ENCODE measurements around the gene CAST. TPM values are rescaled to one million over a fixed set of nuclear protein-coding genes. Genes with fewer than 3 reads are reported as not detected.

The CAST gene
- total RNA-seq, 2 experiments from 2014 or later = 124 to 131 TPM

DNA sequence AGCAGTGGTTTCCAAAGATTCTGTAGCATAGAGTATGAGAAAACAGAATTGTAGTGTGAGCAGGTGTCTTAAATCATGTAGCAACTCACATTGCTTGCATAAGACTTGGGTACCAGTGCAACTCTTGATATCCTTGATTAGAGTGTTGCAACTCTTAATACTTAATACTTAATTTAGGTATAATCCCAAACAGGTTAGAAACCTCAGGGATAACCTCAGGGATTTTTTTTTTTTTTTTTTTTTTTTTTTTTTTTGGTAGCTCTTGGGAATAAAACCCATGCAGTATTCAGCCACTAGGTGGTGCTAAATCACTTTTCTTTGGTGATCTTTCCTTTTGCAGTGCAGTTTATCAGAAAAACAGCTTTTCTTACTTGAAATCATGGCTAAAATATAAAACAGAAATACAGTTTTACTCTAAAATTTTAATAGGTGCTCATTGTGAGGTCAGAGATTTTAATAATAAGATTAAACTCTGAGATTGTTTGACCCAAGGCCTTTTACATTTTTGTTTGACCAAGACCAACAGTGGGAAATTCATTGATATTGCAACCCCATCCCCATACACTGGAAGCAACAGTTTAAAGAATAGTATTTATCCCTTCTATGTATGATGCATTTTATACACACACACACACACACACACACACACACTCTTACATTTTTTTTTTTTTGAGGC is 90.3 kb downstream of the CAST start:
- Mint-ChIP-seq H3K4me3 (no peak overlapping the region), H3K27me3 (no peaks in the 10 kb centered on the region), H3K27ac (no peak overlapping the region), H3K9me3 (no peaks in the 10 kb centered on the region), H3K36me3 (ENCODE audit: low read depth) (peaks cover 29% of the 10 kb centered on the region), H3K4me1 (ENCODE audit: low read depth) (peaks cover 13% of the 10 kb centered on the region)
- peak; percentile 88 for TF ChIP-seq CTCF (IDR thresholded peaks at IDR 0.05)
- ChIA-PET POLR2A (interaction anchor here (0.5 to 1.3 kb wide), 6 partner anchors 9 to 279 kb away, joined by 3 read pairs; partner anchors contain the start of genes CAST and ERAP2), CTCF (interaction anchor here (0.5 to 4.6 kb wide), 54 partner anchors 10 to 428 kb away, joined by 3 to 52 read pairs (median 4); partner anchors contain the start of genes ERAP1, ERAP2 and LIX1)
- DNase-seq = peak; percentile 44
- no peak for ATAC-seq
- intact Hi-C loops (cut with micrococcal nuclease) = loop anchor here (2.0 kb wide), 1 partner anchor 410 kb away; no protein-coding TSS in a partner anchor

DNA sequence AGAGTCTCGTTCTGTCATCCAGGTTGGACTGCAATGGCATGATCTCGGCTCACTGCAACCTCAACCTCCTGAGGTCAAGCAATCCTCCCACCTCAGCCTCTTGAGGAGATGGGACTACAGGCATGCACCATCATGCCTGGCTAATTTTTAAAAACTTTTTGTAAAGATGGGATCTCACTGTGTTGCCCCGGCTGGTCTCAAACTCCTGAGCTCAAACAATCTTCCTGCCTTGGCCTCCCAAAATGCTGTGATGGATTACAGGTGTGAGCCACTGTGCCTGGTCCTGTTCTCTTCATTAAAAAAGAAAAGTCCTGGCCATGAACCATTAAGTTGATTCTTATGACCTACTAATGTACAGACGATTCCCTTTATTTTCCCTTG is 90.8 kb downstream of the CAST start:
- CTCF ChIA-PET = interaction anchor here (0.7 to 4.6 kb wide), 42 partner anchors 10 to 427 kb away, joined by 3 to 52 read pairs (median 4); partner anchors contain the start of genes ERAP2 and LIX1
- Mint-ChIP-seq H3K9me3 (no peaks in the 10 kb centered on the region), H3K36me3 (ENCODE audit: low read depth) (peaks cover 33% of the 10 kb centered on the region), H3K27ac (peak overlapping the region; percentile 21), H3K4me1 (ENCODE audit: low read depth) (peaks cover 13% of the 10 kb centered on the region), H3K27me3 (no peaks in the 10 kb centered on the region), H3K4me3 (no peak overlapping the region)
- TF ChIP-seq CTCF (IDR thresholded peaks at IDR 0.05) = no peak
- intact Hi-C loops (cut with micrococcal nuclease) = loop anchor here (2.0 kb wide), 1 partner anchor 410 kb away; no protein-coding TSS in a partner anchor
- POLR2A ChIA-PET = interaction anchor here (1.0 to 1.3 kb wide), 3 partner anchors 10 to 123 kb away, joined by 3 read pairs; partner anchors contain the start of genes CAST and ERAP2
- ATAC-seq = no peak
- no peak for DNase-seq

DNA sequence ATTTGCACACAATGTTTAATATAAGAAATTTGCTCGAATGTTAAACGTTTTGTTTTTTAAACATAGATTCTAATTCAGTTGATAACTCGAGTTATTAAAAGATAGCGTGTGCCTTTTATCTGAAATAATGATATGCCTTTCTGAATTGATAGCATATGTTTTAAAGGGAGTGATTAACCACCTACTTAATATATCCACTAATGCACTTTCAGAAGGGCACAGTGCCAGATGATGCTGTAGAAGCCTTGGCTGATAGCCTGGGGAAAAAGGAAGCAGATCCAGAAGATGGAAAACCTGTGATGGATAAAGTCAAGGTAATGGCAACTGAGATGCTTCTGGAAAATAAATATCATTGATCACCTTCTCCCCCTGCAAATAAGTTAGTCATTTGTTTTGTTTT is 91.7 kb downstream of the CAST start:
- DNase-seq (no peak), ATAC-seq (no peak)
- TF ChIP-seq CTCF (IDR thresholded peaks at IDR 0.05) = no peak
- H3K9me3 Mint-ChIP-seq = no peaks in the 10 kb centered on the region
- peaks cover 13% of the 10 kb centered on the region for H3K4me1 Mint-ChIP-seq (ENCODE audit: low read depth)
- H3K27ac Mint-ChIP-seq = no peak overlapping the region
- ChIA-PET CTCF (interaction anchor here (0.9 to 1.7 kb wide), 2 partner anchors 11 to 408 kb away, joined by 4 to 9 read pairs; no protein-coding TSS in a partner anchor), POLR2A (no interaction called here)
- intact Hi-C loops (cut with micrococcal nuclease) = loop anchor here (2.0 kb wide), 1 partner anchor 409 kb away; no protein-coding TSS in a partner anchor
- H3K27me3 Mint-ChIP-seq = no peaks in the 10 kb centered on the region
- H3K36me3 Mint-ChIP-seq (ENCODE audit: low read depth) = peaks cover 34% of the 10 kb centered on the region
- H3K4me3 Mint-ChIP-seq = no peak overlapping the region

DNA sequence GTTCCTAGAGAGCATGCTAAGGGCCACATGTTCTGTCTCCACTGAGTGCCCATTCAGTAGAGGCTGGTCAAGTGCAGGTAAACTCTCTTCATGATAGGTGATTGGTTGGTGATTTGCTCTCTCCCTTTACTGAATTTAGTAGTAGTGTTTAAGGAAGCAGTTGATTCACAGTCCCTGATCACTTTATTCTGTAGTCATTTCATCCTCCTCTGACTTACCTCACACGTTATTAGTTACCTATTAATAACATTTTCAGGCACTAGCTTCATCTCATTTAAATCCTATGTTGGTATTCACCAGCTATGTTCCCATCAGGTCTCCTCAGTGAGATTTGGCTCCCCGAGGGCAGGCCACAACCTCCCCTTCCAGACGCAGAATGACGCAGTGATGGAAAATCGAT is 93.7 kb downstream of the CAST start:
- Mint-ChIP-seq H3K9me3 (no peaks in the 10 kb centered on the region), H3K4me1 (ENCODE audit: low read depth) (peaks cover 9% of the 10 kb centered on the region), H3K27me3 (no peaks in the 10 kb centered on the region), H3K27ac (peak overlapping the region; percentile 28), H3K36me3 (ENCODE audit: low read depth) (peaks cover 32% of the 10 kb centered on the region), H3K4me3 (no peak overlapping the region)
- ATAC-seq = no peak
- CTCF ChIA-PET = interaction anchor here (2.1 kb wide), 1 partner anchor 406 kb away, joined by 8 read pairs; no protein-coding TSS in a partner anchor
- POLR2A ChIA-PET = no interaction called here
- intact Hi-C loops (cut with micrococcal nuclease) = no loop called here
- DNase-seq = no peak
- no peak for TF ChIP-seq CTCF (IDR thresholded peaks at IDR 0.05)

DNA sequence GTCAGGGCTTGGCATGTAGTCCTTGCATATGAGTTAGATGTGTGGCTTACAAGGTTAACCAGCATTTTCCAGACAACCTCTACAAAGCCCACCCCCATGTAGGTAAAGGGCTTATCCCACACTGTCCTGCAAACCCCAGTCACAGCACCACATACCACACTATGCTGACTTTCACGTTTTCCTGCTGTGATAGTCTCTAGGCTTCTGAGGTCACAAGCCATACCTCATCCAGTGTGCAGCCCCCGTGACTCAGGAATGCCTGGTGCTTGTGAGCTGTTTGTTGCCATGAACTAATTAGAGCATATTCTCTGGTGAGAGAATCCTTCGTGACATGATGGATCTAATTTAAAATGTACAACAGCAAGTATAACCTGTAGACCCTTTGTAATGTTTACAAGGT is 94.8 kb downstream of the CAST start:
- H3K27ac Mint-ChIP-seq = no peak overlapping the region
- intact Hi-C loops (cut with micrococcal nuclease) = no loop called here

More for the DNA sequence above, 94.8 kb downstream of the CAST start:
- no peak for TF ChIP-seq CTCF (IDR thresholded peaks at IDR 0.05)
- ChIA-PET CTCF (interaction anchor here (1.4 to 2.1 kb wide), 2 partner anchors 8 to 405 kb away, joined by 3 to 8 read pairs; no protein-coding TSS in a partner anchor), POLR2A (no interaction called here)
- Mint-ChIP-seq H3K36me3 (ENCODE audit: low read depth) (peaks cover 29% of the 10 kb centered on the region), H3K4me1 (ENCODE audit: low read depth) (peaks cover 5% of the 10 kb centered on the region), H3K4me3 (no peak overlapping the region), H3K9me3 (no peaks in the 10 kb centered on the region), H3K27me3 (no peaks in the 10 kb centered on the region)
- ATAC-seq (peak; percentile 27), DNase-seq (no peak)
